Ishikawa (cell line): Measurements from ENCODE around the gene CLN6.

ENCODE experiments used
- CEBPB ChIP-seq: IDR thresholded peaks from 2 replicates; pipeline ENCODE4 v1.6.1; 2012
- CREB1 ChIP-seq: IDR thresholded peaks from 2 replicates; pipeline ENCODE4 v1.6.1; 2012; ENCODE audit warnings: low read depth
- EP300 ChIP-seq: IDR thresholded peaks from 2 replicates; pipeline ENCODE4 v1.6.1; 2012; ENCODE audit warnings: borderline replicate concordance
- FOXM1 ChIP-seq: IDR thresholded peaks from 2 replicates; pipeline ENCODE4 v1.6.1; 2012; ENCODE audit warnings: low read depth, borderline replicate concordance
- MAX ChIP-seq: IDR thresholded peaks from 2 replicates; pipeline ENCODE4 v1.6.1; 2012
- NFIC ChIP-seq: IDR thresholded peaks from 2 replicates; pipeline ENCODE4 v1.6.1; 2012
- RAD21 ChIP-seq: IDR thresholded peaks from 2 replicates; pipeline ENCODE4 v1.6.1; 2012; ENCODE audit warnings: low read depth
- REST ChIP-seq: IDR thresholded peaks from 2 replicates; pipeline ENCODE4 v1.6.1; 2012; ENCODE audit warnings: low read depth, mild to moderate bottlenecking
- TAF1 ChIP-seq: IDR thresholded peaks from 2 replicates; pipeline ENCODE4 v1.6.1; 2012; ENCODE audit warnings: low read depth, mild to moderate bottlenecking
- TEAD4 ChIP-seq: IDR thresholded peaks from 2 replicates; pipeline ENCODE4 v1.6.1; 2012
- YY1 ChIP-seq: IDR thresholded peaks from 2 replicates; pipeline ENCODE4 v1.6.1; 2012; ENCODE audit warnings: low read depth
- ZBTB7A ChIP-seq: IDR thresholded peaks from 2 replicates; pipeline ENCODE4 v1.6.1; 2012; ENCODE audit warnings: low read depth

- TF ChIP-seq RAD21 = no peak
- TF ChIP-seq EP300 = no peak
- no peak for TF ChIP-seq TAF1
- no peak for TF ChIP-seq CEBPB
- TF ChIP-seq CREB1 = no peak
- no peak for TF ChIP-seq YY1
- no peak for TF ChIP-seq MAX
- no peak for TF ChIP-seq NFIC
- no peak for TF ChIP-seq FOXM1
- TF ChIP-seq ZBTB7A = no peak
- TF ChIP-seq TEAD4 = no peak
- no peak for TF ChIP-seq REST
These were observed 31.7 kb downstream of the CLN6 start for GRCh38 chr15:68197661-68198437.
